HFF-Myc (cell line): ENCODE data around the gene ZBTB2.

Experiments
- DNase-seq: peaks from one replicate; pipeline ENCODE4 v3.0.0-alpha.2; 2011; ENCODE audit warnings: low read depth; ENCODE audit errors: extremely low read depth
- H3K4me3 ChIP-seq: replicated peaks from 2 replicates; pipeline ENCODE4 v1.5.1; 2011; ENCODE audit warnings: low read depth, mild to moderate bottlenecking, control low read depth, low read length
- CTCF ChIP-seq: IDR thresholded peaks from 2 replicates; pipeline ENCODE4 v1.5.1; 2012; ENCODE audit warnings: mild to moderate bottlenecking, low read depth, low read length, control low read depth; ENCODE audit errors: missing control alignments

ZBTB2 gene

GRCh38 chr6:151324488-151324825 is 66.9 kb downstream of the ZBTB2 start:
- H3K4me3 ChIP-seq: no peak overlapping the region

GRCh38 chr6:151323791-151324487 is 67.4 kb downstream of the ZBTB2 start:
- peak; percentile 81 for DNase-seq
- TF ChIP-seq CTCF: peak; percentile 96
- no peak overlapping the region for H3K4me3 ChIP-seq

More at GRCh38 chr6:151324488-151324825, 66.9 kb downstream of the ZBTB2 start:
- TF ChIP-seq CTCF: no peak
- no peak for DNase-seq

GRCh38 chr6:151322570-151322969 is 68.8 kb downstream of the ZBTB2 start:
- no peak overlapping the region for H3K4me3 ChIP-seq
- no peak for DNase-seq
- no peak for TF ChIP-seq CTCF

- DNase-seq: no peak
Measured at GRCh38 chr6:151321438-151321837, 69.9 kb downstream of the ZBTB2 start.

GRCh38 chr6:151320140-151320539 is 71.2 kb downstream of the ZBTB2 start:
- TF ChIP-seq CTCF: no peak
- no peak for DNase-seq
- H3K4me3 ChIP-seq: no peak overlapping the region

More at GRCh38 chr6:151321438-151321837, 69.9 kb downstream of the ZBTB2 start:
- TF ChIP-seq CTCF: no peak
- no peak overlapping the region for H3K4me3 ChIP-seq

GRCh38 chr6:151317995-151318365 is 73.4 kb downstream of the ZBTB2 start:
- no peak overlapping the region for H3K4me3 ChIP-seq
- DNase-seq: no peak
- TF ChIP-seq CTCF: no peak
